GM23338 (cell line): ENCODE results near the gene CARD16. TPM values are rescaled to one million over a fixed set of nuclear protein-coding genes. Genes with fewer than 3 reads are reported as not detected.
"Not testable (repeated sequence)": the region's sequence is repeated elsewhere in the genome, so short reads cannot be mapped to it uniquely, and the experiment has no call there.

Experiments used
- ATAC-seq: fragments of 200-7000 bp; cut with Tn5 transposase; 3 replicates; pipeline ENCODE4 v1.9.1; 2020
- DNase-seq: peaks from one replicate; pipeline ENCODE4 v3.0.0-alpha.2; 2015; ENCODE audit warnings: low spot score
- H2AFZ ChIP-seq: fragments of 200-600 bp; sonication (generic); 2 replicates; pipeline ENCODE4 v1.8.0; 2016; ENCODE audit warnings: antibody characterized with exemption, mild to moderate bottlenecking, moderate library complexity
- H3F3A ChIP-seq: fragments of 200-600 bp; sonication (generic); replicated peaks from 2 replicates; pipeline ENCODE4 v1.8.0; 2017; ENCODE audit warnings: antibody characterized with exemption, mixed run types, low read depth
- H3K27ac ChIP-seq: fragments of 200-600 bp; sonication (generic); 2 replicates; pipeline ENCODE4 v1.6.1; 2016; ENCODE audit warnings: low read depth
- H3K27me3 ChIP-seq: fragments of 200-600 bp; sonication (generic); 2 replicates; pipeline ENCODE4 v1.8.0; 2016; ENCODE audit warnings: mild to moderate bottlenecking, mixed run types, moderate library complexity; ENCODE audit not compliant: insufficient read depth
- H3K36me3 ChIP-seq: fragments of 200-600 bp; sonication (generic); 2 replicates; pipeline ENCODE4 v1.8.0; 2016; ENCODE audit warnings: mild to moderate bottlenecking; ENCODE audit not compliant: insufficient read depth
- H3K4me1 ChIP-seq: fragments of 200-600 bp; sonication (generic); 2 replicates; pipeline ENCODE4 v1.8.0; 2016; ENCODE audit warnings: mild to moderate bottlenecking, moderate library complexity; ENCODE audit not compliant: insufficient read depth
- H3K4me2 ChIP-seq: fragments of 200-600 bp; sonication (generic); 2 replicates; pipeline ENCODE4 v1.7.1; 2017; ENCODE audit warnings: mixed run types
- H3K4me3 ChIP-seq: fragments of 200-600 bp; sonication (generic); 2 replicates; pipeline ENCODE4 v1.6.1; 2016; ENCODE audit warnings: mixed run types
- H3K79me2 ChIP-seq: fragments of 200-600 bp; sonication (generic); replicated peaks from 2 replicates; pipeline ENCODE4 v1.8.0; 2017; ENCODE audit warnings: mild to moderate bottlenecking; ENCODE audit not compliant: insufficient read depth
- H3K9me2 ChIP-seq: fragments of 200-600 bp; sonication (generic); 2 replicates; pipeline ENCODE4 v1.8.0; 2017; ENCODE audit not compliant: insufficient read depth
- H4K20me1 ChIP-seq: fragments of 200-600 bp; sonication (generic); replicated peaks from 2 replicates; pipeline ENCODE4 v1.8.0; 2017; ENCODE audit warnings: mild to moderate bottlenecking; ENCODE audit not compliant: insufficient read depth
- H3K27ac Mint-ChIP-seq: 2 replicates; pipeline ENCODE4 v1.8.0; 2020; ENCODE audit warnings: inconsistent platforms, mild to moderate bottlenecking, moderate library complexity, mixed read lengths
- H3K27me3 Mint-ChIP-seq: 3 replicates; pipeline ENCODE4 v1.8.0; 2022; ENCODE audit warnings: low read depth, mild to moderate bottlenecking, moderate library complexity, mixed read lengths, inconsistent platforms; ENCODE audit not compliant: insufficient read depth, poor library complexity
- H3K36me3 Mint-ChIP-seq: 3 replicates; pipeline ENCODE4 v1.8.0; 2021; ENCODE audit warnings: low read depth, mild to moderate bottlenecking, inconsistent platforms, moderate library complexity, mixed read lengths
- H3K4me1 Mint-ChIP-seq: 3 replicates; pipeline ENCODE4 v1.8.0; 2020; ENCODE audit warnings: mild to moderate bottlenecking, inconsistent platforms, mixed read lengths
- H3K4me3 Mint-ChIP-seq: 3 replicates; pipeline ENCODE4 v1.8.0; 2021; ENCODE audit warnings: moderate library complexity, mild to moderate bottlenecking, inconsistent platforms, mixed read lengths
- H3K9me3 Mint-ChIP-seq: 3 replicates; pipeline ENCODE4 v1.8.0; 2020; ENCODE audit warnings: moderate library complexity, mild to moderate bottlenecking, inconsistent platforms, mixed read lengths
- CREB1 ChIP-seq: fragments of 250-450 bp; sonication (Bioruptor Pico); IDR thresholded peaks from 2 replicates; pipeline ENCODE4 v1.5.0; 2020; ENCODE audit warnings: low read depth, mild to moderate bottlenecking, moderate library complexity
- EZH2phosphoT487 ChIP-seq: fragments of 200-600 bp; sonication (generic); IDR thresholded peaks from one replicate; pipeline ENCODE4 v1.8.1; 2018; ENCODE audit warnings: antibody characterized with exemption; ENCODE audit not compliant: unreplicated experiment
- JUNB ChIP-seq: IDR thresholded peaks from one replicate; pipeline ENCODE4 v1.6.1; 2016; ENCODE audit warnings: antibody characterized with exemption; ENCODE audit not compliant: unreplicated experiment
- NANOG ChIP-seq: IDR thresholded peaks from 2 replicates; pipeline ENCODE4 v1.6.1; 2016; ENCODE audit warnings: antibody characterized with exemption, borderline replicate concordance
- STAT1 ChIP-seq: IDR thresholded peaks from one replicate; pipeline ENCODE4 v1.6.1; 2016; ENCODE audit warnings: antibody characterized with exemption; ENCODE audit not compliant: unreplicated experiment
- ZNF114 ChIP-seq: fragments of 250-450 bp; sonication (Bioruptor Pico); IDR thresholded peaks from 2 replicates; pipeline ENCODE4 v1.5.0; 2020; ENCODE audit warnings: mild to moderate bottlenecking, moderate library complexity
- ZNF331 ChIP-seq: fragments of 250-450 bp; sonication (Bioruptor Pico); IDR thresholded peaks from 2 replicates; pipeline ENCODE4 v1.5.0; 2020; ENCODE audit warnings: low read depth, mild to moderate bottlenecking, moderate library complexity
- polyA plus RNA-seq: library from polyadenylated mRNA; unstranded; fragments of >200 nt; fragmentation: Nextera tagmentation; extraction: Ambion mirVana; gene quantifications from 2 replicates; pipeline ENCODE4 v1.2.1, GENCODE V29; 2016
- total RNA-seq: library from RNA; depleted of rRNA; stranded (reverse); fragments of >200 nt; shearing (Covaris generic); gene quantifications from 2 replicates; pipeline ENCODE4 v1.2.3, GENCODE V29; 2014
- TF ChIP-seq, protein P1 (sequence below): fragments of 250-450 bp; sonication (Bioruptor Pico); IDR thresholded peaks from 2 replicates; pipeline ENCODE4 v1.5.0; 2020; ENCODE audit warnings: mild to moderate bottlenecking, moderate library complexity
- TF ChIP-seq, protein P2 (sequence below): IDR thresholded peaks from 2 replicates; pipeline ENCODE4 v1.6.1; 2016; ENCODE audit warnings: antibody characterized with exemption
- TF ChIP-seq, protein P3 (sequence below), 2 experiments: fragments of 200-600 bp in 1 of 2; sonication (generic) in 1 of 2; conservative IDR thresholded peaks; 2 replicates each; pipeline versions ENCODE4 v1.5.1 to v1.6.1; 2016 to 2017; ENCODE audit warnings: antibody characterized with exemption in 2 of 2, low read depth in 2 of 2, mild to moderate bottlenecking in 2 of 2, moderate library complexity in 1 of 2

CARD16 gene
- total and polyA plus RNA-seq, 2 experiments from 2014 or later, result not detected

DNA sequence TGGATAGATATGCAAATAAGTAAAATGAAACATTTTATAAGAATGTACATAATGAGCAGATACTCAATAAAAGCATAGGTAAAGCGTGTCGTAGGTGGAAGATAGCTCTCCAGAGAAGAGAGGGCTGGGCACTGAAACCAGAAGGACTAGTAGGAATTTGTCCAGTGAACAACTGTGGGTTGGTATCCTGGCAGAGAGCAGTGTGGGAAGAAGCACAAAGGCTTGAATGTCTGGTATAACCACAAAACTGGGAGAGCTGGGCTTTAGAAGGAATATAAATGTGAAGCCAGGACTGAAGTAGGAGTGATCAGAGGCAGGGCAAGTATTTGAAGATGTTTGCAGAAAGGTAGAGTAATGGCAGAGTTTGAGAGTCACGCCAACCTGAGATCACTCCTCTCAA, 33.1 kb upstream of the CARD16 start:
- TF ChIP-seq, protein P1, sequence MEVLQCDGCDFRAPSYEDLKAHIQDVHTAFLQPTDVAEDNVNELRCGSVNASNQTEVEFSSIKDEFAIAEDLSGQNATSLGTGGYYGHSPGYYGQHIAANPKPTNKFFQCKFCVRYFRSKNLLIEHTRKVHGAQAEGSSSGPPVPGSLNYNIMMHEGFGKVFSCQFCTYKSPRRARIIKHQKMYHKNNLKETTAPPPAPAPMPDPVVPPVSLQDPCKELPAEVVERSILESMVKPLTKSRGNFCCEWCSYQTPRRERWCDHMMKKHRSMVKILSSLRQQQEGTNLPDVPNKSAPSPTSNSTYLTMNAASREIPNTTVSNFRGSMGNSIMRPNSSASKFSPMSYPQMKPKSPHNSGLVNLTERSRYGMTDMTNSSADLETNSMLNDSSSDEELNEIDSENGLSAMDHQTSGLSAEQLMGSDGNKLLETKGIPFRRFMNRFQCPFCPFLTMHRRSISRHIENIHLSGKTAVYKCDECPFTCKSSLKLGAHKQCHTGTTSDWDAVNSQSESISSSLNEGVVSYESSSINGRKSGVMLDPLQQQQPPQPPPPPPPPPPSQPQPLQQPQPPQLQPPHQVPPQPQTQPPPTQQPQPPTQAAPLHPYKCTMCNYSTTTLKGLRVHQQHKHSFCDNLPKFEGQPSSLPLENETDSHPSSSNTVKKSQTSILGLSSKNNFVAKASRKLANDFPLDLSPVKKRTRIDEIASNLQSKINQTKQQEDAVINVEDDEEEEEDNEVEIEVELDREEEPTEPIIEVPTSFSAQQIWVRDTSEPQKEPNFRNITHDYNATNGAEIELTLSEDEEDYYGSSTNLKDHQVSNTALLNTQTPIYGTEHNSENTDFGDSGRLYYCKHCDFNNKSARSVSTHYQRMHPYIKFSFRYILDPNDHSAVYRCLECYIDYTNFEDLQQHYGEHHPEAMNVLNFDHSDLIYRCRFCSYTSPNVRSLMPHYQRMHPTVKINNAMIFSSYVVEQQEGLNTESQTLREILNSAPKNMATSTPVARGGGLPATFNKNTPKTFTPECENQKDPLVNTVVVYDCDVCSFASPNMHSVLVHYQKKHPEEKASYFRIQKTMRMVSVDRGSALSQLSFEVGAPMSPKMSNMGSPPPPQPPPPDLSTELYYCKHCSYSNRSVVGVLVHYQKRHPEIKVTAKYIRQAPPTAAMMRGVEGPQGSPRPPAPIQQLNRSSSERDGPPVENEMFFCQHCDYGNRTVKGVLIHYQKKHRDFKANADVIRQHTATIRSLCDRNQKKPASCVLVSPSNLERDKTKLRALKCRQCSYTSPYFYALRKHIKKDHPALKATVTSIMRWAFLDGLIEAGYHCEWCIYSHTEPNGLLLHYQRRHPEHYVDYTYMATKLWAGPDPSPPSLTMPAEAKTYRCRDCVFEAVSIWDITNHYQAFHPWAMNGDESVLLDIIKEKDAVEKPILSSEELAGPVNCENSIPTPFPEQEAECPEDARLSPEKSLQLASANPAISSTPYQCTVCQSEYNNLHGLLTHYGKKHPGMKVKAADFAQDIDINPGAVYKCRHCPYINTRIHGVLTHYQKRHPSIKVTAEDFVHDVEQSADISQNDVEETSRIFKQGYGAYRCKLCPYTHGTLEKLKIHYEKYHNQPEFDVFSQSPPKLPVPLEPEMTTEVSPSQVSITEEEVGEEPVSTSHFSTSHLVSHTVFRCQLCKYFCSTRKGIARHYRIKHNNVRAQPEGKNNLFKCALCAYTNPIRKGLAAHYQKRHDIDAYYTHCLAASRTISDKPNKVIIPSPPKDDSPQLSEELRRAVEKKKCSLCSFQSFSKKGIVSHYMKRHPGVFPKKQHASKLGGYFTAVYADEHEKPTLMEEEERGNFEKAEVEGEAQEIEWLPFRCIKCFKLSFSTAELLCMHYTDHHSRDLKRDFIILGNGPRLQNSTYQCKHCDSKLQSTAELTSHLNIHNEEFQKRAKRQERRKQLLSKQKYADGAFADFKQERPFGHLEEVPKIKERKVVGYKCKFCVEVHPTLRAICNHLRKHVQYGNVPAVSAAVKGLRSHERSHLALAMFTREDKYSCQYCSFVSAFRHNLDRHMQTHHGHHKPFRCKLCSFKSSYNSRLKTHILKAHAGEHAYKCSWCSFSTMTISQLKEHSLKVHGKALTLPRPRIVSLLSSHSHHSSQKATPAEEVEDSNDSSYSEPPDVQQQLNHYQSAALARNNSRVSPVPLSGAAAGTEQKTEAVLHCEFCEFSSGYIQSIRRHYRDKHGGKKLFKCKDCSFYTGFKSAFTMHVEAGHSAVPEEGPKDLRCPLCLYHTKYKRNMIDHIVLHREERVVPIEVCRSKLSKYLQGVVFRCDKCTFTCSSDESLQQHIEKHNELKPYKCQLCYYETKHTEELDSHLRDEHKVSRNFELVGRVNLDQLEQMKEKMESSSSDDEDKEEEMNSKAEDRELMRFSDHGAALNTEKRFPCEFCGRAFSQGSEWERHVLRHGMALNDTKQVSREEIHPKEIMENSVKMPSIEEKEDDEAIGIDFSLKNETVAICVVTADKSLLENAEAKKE, result no peak
- TF ChIP-seq JUNB, result no peak
- TF ChIP-seq, protein P2, sequence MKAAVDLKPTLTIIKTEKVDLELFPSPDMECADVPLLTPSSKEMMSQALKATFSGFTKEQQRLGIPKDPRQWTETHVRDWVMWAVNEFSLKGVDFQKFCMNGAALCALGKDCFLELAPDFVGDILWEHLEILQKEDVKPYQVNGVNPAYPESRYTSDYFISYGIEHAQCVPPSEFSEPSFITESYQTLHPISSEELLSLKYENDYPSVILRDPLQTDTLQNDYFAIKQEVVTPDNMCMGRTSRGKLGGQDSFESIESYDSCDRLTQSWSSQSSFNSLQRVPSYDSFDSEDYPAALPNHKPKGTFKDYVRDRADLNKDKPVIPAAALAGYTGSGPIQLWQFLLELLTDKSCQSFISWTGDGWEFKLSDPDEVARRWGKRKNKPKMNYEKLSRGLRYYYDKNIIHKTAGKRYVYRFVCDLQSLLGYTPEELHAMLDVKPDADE, result no peak
- TF ChIP-seq, protein P3, sequence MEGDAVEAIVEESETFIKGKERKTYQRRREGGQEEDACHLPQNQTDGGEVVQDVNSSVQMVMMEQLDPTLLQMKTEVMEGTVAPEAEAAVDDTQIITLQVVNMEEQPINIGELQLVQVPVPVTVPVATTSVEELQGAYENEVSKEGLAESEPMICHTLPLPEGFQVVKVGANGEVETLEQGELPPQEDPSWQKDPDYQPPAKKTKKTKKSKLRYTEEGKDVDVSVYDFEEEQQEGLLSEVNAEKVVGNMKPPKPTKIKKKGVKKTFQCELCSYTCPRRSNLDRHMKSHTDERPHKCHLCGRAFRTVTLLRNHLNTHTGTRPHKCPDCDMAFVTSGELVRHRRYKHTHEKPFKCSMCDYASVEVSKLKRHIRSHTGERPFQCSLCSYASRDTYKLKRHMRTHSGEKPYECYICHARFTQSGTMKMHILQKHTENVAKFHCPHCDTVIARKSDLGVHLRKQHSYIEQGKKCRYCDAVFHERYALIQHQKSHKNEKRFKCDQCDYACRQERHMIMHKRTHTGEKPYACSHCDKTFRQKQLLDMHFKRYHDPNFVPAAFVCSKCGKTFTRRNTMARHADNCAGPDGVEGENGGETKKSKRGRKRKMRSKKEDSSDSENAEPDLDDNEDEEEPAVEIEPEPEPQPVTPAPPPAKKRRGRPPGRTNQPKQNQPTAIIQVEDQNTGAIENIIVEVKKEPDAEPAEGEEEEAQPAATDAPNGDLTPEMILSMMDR (conservative IDR thresholded peaks at IDR 0.05; ENCODE audit: low read depth in 2 of 2), result no peak
- no peak for TF ChIP-seq ZNF114 (CRISPR knock-in tag)
- TF ChIP-seq ZNF331 (CRISPR knock-in tag), result no peak
- TF ChIP-seq NANOG, result no peak
- no peak for TF ChIP-seq EZH2phosphoT487
- TF ChIP-seq CREB1 (CRISPR knock-in tag), result no peak
- TF ChIP-seq STAT1, result no peak
- Histone ChIP-seq H3F3A (no peaks in the 10 kb centered on the region), H2AFZ (no peak overlapping the region), H3K4me3 (no peak overlapping the region), H3K79me2 (no peaks in the 10 kb centered on the region), H4K20me1 (no peaks in the 10 kb centered on the region), H3K4me1 (peaks cover 24% of the 10 kb centered on the region), H3K9me2 (no peaks in the 10 kb centered on the region), H3K4me2 (no peak overlapping the region), H3K36me3 (no peaks in the 10 kb centered on the region), H3K27ac (no peak overlapping the region), H3K27me3 (no peaks in the 10 kb centered on the region)
- H3K9me3 Mint-ChIP-seq, result no peaks in the 10 kb centered on the region; the same call in 1 of the 3 replicates
- ATAC-seq (no peak), DNase-seq (no peak)
- no peak overlapping the region for H3K27ac Mint-ChIP-seq
- no peak overlapping the region for H3K4me3 Mint-ChIP-seq
- peaks cover 6% of the 10 kb centered on the region; the same call in 1 of the 3 replicates for H3K36me3 Mint-ChIP-seq
- peaks cover 32% of the 10 kb centered on the region for H3K4me1 Mint-ChIP-seq
- peaks cover 7% of the 10 kb centered on the region for H3K27me3 Mint-ChIP-seq

DNA sequence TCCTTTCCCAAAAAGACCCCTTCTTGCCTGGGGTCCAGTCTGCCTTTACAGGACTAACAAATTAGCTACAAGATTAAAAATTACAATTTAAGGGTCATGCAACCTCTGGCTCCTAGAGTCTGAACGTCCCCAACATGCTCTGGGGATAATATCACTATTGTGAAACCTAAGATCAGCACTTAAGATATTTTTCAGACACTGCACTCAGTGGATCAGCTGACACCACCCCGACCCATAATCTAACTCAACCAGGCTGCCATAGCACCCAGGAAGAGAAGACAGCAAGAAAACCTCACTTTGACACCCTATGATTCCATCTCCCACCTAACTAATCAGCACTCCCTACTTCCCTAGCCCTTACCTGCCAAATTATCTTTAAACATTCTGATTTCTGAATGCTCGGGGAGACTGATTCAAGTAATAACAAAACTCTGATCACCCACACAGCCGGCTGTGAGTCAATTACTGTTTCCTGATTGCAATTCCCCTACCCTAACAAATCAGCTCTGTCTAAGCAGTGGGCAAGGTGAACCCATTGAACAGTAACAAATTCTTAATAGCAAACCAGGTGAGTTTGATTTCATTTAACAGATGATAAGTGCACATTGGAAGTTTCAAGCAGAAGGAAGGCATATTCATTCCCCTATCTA, 32.1 kb upstream of the CARD16 start:
- not testable (repeated sequence) for H3K27me3 Mint-ChIP-seq, H3K4me3 Mint-ChIP-seq, H2AFZ ChIP-seq, H3K4me2 ChIP-seq, H3K27me3 ChIP-seq, H3K4me3 ChIP-seq, DNase-seq, H3K9me3 Mint-ChIP-seq, H3K36me3 ChIP-seq, H3K36me3 Mint-ChIP-seq, H3K9me2 ChIP-seq, H3K27ac Mint-ChIP-seq, ATAC-seq, H3K27ac ChIP-seq, H3K79me2 ChIP-seq, H4K20me1 ChIP-seq, H3F3A ChIP-seq
- H3K4me1 ChIP-seq, result peaks cover 17% of the 10 kb centered on the region
- peaks cover 24% of the 10 kb centered on the region for H3K4me1 Mint-ChIP-seq
